HG03469 (cell line): ENCODE results near the gene FRS2.

Source experiments
- ATAC-seq: cut with Tn5 transposase; IDR thresholded peaks from one replicate; pipeline ENCODE4 v1.9.1; 2021; ENCODE audit warnings: mild to moderate bottlenecking, moderate library complexity, moderate number of reproducible peaks; ENCODE audit not compliant: unreplicated experiment

Gene FRS2

DNA sequence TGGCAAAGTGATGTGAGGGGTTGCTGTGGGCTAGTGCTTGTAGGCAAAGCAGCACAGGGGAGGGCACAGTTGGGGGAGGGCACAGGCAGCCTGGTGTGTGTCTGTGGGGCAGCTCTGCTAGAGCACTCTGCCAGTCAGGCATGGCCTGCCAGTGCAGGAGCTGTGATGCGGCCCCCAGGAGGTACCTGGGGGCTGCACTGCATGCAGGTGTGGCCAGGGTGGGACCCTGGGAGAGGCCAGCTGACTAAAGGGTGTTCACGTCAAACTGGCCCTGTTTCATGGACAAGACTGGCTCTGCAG, 54.1 kb downstream of the FRS2 start:
- ATAC-seq: no peak

- ATAC-seq: no peak
These were observed 54.7 kb downstream of the FRS2 start for GRCh38 chr12:69524755-69525469.

DNA sequence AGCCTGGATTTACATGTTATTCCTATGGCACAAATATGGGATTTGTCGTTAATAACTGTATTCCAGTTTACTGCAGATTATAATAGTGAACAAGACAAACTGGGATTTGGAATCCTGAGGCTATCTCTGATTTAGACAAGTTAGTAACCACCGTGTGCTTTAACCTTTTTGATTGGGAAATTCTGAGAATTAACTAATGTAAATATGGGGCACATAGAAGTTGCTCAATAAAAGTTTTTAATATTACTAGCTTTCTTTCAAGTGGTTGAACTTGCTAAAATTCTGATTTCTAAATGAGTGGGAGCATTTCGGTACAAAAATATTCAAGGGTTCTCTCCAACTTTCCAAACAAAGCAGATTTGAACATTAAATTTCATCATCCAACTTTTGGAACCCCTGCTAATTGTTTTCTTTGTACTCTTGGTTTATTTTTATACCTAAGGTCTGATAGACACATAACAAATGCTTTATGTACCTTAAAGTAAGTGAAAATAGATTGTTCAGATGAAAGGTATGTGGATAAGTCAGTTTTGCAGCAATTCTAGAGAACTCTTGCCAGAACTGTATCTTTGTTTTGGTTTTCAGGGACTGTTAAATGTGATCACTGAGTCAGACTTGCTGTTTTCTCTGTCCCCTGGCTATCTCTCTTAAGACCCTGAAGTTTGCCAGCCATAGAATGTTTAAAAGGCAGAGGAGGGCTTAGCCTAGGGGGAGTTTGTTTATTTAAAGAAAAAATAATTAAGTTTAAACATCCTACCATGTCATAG, 57.5 kb downstream of the FRS2 start:
- no peak for ATAC-seq

DNA sequence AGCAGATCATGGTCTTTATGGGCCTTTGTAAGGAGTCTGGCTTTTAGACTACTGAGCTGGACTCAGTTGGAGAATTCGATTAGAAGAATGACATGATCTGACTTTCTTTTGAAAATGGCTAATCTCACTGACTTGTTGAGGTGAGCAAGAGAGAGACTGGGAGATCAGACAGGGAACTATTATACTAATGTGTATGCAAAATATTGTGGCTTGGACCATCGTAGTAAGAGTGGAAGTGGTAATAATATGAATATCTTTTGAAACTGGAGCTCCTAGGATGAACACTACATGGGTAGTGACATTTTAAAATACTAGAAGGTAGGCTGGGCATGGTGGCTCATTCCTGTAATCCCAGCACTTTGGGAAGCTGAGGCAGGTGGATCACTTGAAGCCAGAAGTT, 58.8 kb downstream of the FRS2 start:
- ATAC-seq: no peak

DNA sequence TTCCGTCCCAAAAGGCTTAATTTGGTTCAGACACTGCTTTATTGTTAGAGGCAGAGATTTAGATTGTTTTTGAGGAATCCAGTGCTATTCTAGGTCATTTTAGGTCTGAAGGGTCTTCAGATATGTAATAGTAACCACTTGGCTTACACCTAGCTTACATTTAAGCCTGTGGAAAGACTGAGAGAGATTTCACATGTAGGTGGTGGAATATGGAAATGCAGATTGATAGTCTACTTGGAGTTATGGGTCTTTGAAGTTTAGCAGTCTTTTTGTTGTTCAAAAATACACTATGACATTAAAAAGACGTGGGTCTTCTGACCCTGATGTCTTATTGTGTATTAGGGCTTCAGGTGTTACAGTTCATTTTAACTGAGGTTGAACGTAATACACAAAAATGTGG, 63.7 kb downstream of the FRS2 start:
- no peak for ATAC-seq

- peak; percentile 97 for ATAC-seq
These were observed 64.2 kb downstream of the FRS2 start for GRCh38 chr12:69534389-69534822.

GRCh38 chr12:69540987-69541386, 70.8 kb downstream of the FRS2 start:
- no peak for ATAC-seq

DNA sequence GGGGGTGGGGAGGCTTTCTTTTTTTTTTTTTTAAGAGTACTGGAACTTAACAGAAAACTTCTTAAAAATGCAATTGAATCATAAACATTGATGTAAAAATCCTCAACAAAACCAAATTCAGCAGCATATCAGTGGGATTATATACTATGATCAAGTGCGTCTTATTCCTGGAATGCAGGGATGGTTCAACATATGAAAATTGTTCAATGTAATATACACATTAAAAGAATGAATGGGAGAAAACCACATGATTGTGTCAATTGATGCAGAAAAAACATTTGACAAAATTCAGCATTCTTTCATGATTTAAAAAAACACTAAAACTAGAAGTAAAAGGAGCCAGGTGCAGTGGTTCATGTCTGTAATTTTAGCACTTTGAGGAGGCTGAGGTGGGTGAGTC, 73.9 kb downstream of the FRS2 start:
- ATAC-seq: no peak

GRCh38 chr12:69545081-69545480, 74.9 kb downstream of the FRS2 start:
- ATAC-seq: no peak

DNA sequence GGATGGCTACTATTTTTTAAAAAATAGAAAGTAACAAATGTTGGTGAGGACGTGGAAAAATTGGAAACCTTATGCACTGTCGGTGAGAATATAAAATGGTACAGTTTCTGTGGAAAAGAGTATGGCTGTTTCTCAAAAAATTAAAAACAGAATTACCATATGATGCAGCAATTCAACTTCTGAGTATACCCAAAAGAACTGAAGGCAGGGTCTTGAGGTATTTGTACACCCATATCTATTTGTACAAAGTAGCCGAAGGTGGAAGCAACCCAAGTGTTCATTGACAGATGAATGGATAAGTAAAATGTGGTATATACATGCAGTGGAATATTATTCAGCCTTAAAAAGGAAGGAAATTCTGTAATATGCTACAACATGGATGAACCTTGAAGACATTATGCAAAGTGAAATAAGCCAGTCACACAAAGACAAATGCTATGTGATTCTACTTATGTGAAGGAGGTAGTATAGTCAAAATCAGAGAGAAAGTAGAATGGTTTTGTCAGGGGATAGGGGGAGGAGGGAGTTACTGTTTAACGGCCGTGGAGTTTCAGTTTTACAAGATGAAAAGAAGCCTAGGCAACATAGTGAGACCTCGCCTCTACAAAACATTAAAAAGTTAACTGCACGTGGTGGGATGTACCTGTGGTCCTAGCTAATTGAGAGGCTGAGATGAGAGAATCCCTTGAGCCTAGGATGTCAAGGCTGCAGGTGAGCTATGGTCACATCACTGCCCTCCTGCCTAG, 76.7 kb downstream of the FRS2 start:
- ATAC-seq: peak; percentile 47

DNA sequence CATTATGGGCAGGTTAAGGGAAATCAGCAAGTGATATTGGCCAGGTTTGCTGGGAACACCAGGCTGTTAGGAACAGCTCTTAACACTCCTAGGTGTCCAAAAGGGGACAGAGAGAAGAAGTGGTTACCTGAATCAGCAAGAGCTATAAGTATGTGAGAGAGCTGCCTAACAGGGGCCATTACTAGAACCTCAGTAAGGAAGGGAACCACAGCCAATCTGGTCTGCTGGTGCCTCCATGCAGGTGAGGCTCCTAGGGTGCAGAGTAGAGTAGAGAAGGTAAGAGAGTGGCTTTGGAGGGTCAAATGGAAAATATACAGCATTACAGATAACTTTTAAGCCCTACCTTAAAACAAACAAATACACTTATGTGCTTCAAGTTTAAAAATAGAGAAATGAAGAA, 78.5 kb downstream of the FRS2 start:
- ATAC-seq: no peak

DNA sequence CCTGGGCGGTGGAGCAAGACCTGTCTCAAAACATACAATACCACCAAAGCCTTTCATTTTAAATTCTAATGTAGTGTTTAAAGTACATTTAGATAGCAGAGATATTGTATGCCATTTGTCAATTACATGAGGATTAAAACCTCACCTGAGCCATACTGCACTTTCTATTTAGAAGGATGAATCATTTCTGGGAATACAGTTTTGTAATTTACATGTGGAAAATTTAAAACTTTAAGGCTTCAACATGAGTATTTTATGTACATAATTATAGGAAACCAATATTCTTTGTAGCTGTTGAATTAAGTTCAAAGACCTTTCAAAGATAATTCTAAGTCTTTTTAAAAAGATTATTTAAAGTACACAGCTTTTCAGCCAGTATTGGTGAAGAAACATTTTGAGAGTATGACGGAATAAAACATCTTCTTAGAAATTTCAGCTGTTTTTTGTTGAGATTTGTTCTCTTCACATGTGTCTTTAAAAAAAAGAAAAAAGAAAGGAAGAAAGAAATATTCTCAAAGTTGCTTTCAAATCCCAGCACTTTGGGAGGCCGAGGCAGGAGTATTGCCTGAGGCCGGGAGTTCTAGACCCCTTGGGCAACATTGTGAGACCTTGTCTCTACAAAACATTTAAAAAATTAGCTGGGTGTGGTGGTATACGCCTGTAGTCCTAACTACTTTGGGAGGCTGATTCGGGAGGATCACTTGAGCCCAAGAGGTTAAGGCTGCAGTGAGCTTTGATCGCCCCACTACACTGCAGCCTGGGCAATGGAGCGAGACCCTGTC, 80.6 kb downstream of the FRS2 start:
- ATAC-seq: no peak

GRCh38 chr12:69553628-69554248, 83.5 kb downstream of the FRS2 start:
- no peak for ATAC-seq

DNA sequence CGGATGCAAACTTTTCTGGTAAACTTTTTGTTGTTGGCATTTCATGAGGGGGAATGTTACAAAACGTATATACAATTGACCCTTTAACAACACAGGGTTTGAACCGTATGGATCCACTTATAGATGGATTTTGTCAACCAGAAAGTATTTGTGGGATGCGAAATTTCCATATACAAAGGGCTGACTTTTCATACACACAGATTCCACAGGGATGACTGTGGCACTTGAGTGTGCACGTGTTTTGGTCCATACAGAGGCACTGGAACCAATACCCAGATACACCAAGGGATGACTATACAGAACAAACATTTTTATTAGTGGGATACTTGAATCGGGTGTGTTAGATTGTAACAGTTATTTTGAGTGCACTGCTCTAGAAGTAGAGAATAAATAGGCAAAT, 85.3 kb downstream of the FRS2 start:
- ATAC-seq: no peak

- no peak for ATAC-seq
These were observed 86.2 kb downstream of the FRS2 start for GRCh38 chr12:69556383-69556782.

- no peak for ATAC-seq
These were observed 93.1 kb downstream of the FRS2 start for GRCh38 chr12:69563166-69563762.

- no peak for ATAC-seq
These were observed 96.4 kb downstream of the FRS2 start for GRCh38 chr12:69566603-69567002.

DNA sequence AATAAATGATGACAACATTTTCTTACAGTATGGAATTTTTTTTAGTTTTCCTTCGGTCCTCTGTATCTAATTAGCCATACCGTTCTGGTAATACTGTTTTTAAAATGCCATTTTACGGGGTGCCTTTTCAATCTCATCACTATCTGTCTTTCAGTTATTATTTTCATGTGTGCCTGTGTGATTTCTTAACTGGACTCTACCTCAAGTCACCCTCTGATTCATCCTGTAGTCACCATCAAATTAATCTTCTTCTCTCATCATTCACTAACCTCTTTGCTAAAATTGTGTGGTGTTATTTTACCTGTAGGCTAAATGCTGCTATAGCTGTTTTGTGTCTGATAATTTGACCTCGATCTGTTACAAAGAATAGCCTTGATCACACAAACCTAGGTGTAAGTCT, 99.0 kb downstream of the FRS2 start:
- ATAC-seq: no peak

DNA sequence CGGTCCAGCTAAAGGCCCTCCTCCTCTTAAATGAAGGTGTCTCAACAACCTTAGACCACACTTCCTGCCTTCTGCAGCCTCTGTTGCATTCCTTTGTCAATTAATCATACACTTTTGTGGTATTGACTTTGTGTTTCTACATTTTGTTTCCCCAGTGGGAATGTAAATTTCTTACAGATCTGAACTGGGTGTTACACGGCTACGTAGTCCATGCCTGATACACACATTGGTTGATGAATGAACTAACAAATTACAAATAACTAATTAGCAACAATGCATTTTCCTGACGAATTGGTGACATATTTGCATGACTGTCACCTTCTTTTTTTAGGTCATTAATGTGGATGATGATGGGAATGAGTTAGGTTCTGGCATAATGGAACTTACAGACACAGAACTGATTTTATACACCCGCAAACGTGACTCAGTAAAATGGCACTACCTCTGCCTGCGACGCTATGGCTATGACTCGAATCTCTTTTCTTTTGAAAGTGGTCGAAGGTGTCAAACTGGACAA, 99.9 kb downstream of the FRS2 start:
- ATAC-seq: no peak
